IPS-20b (cell line): ENCODE data around the gene MOG.

Source experiments
- H3K27ac ChIP-seq: one replicate; pipeline ENCODE4 v1.5.1; 2013; ENCODE audit warnings: low read length
- H3K27me3 ChIP-seq: 2 replicates; pipeline ENCODE4 v1.6.1; 2013; ENCODE audit warnings: mild to moderate bottlenecking, low read length, inconsistent platforms; ENCODE audit not compliant: insufficient read depth
- H3K36me3 ChIP-seq: 2 replicates; pipeline ENCODE4 v1.6.1; 2013; ENCODE audit warnings: low read depth, mild to moderate bottlenecking, inconsistent platforms, low read length, moderate library complexity; ENCODE audit not compliant: insufficient read depth
- H3K4me1 ChIP-seq: 2 replicates; pipeline ENCODE4 v1.6.1; 2013; ENCODE audit warnings: mild to moderate bottlenecking, control low read depth, inconsistent platforms, low read length, moderate library complexity; ENCODE audit not compliant: insufficient read depth
- H3K4me3 ChIP-seq: 2 replicates; pipeline ENCODE4 v1.5.1; 2013; ENCODE audit warnings: mild to moderate bottlenecking, low read length, inconsistent platforms
- H3K9ac ChIP-seq: 2 replicates; pipeline ENCODE4 v1.6.1; 2013; ENCODE audit warnings: low read depth, mild to moderate bottlenecking, inconsistent platforms, low read length, moderate library complexity
- H3K9me3 ChIP-seq: 2 replicates; pipeline ENCODE4 v1.6.1; 2013; ENCODE audit warnings: mild to moderate bottlenecking, low read depth, low read length, inconsistent platforms; ENCODE audit not compliant: insufficient read depth

MOG gene

GRCh38 chr6:29680904-29681303, 24.0 kb downstream of the MOG start, which contains the start of gene ZFP57:
ZFP57 (minus strand) TSS chr6:29681152; CDS start chr6:29677003, 4,149 bp downstream.
- Histone ChIP-seq H3K4me3 (no peak within 1 kb of the TSS), H3K36me3 (no peaks in the 10 kb centered on the region), H3K9me3 (peaks cover 3% of the 10 kb centered on the region; the same call in 1 of the 2 replicates), H3K27me3 (no peaks in the 10 kb centered on the region), H3K9ac (no peak within 1 kb of the TSS), H3K4me1 (peaks cover 14% of the 10 kb centered on the region), H3K27ac (no peak within 1 kb of the TSS)

DNA sequence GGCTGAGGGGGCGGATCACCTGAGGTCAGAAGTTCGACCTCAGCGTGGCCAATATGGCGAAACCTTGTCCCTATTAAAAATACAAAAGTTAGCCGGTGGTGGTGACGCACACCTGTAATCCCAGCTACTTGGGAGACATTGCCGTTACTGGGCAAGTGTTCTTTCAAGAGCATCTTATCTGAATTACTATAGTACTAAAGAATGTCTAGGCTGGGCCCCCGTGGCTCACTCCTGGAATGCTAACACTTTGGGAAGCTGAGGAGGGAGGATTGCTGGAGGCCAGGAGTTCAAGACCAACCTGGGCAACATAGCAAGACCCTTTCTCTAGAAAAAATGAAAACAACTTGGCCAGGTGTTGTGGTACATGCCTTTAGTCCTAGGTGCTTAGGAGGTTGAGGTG, 24.9 kb downstream of the MOG start:
- Histone ChIP-seq H3K4me3 (no peak overlapping the region), H3K27me3 (no peaks in the 10 kb centered on the region), H3K9me3 (peaks cover 3% of the 10 kb centered on the region; the same call in 1 of the 2 replicates), H3K36me3 (no peaks in the 10 kb centered on the region), H3K27ac (no peak overlapping the region), H3K4me1 (peaks cover 14% of the 10 kb centered on the region), H3K9ac (no peak overlapping the region)

DNA sequence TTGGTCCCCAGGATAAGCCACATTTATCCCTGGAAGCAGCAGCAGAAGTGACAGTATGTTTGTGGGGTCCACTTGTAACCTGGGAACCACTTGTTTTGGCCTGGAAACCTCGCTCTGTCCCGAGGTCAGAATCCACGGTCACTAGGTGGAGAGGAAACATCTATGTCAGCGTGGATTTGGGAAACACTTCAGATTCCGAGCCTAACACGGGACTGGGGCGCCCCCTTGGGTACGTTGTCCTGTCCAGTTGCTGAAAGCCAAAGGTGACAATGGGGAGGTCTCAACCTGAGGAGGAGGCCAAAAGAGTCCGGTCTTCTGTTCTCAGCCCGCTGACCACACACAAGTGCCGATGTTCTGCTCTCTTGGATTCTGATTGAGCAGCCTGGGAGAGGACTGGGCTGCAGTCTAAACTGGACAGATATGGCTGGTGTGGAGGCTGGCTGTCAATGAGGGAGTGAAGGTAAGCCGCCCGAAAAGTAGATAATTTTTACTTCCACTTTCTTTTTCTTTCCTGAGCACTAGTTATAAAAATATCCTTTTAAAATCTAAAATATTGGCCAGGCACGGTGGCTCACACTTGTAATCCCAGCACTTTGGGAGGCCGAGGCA, 28.9 kb downstream of the MOG start:
- no peaks in the 10 kb centered on the region for H3K36me3 ChIP-seq

GRCh38 chr6:29694637-29695036, 37.7 kb downstream of the MOG start:
- Histone ChIP-seq H3K27me3 (no peaks in the 10 kb centered on the region), H3K4me1 (no peaks in the 10 kb centered on the region), H3K9me3 (no peaks in the 10 kb centered on the region), H3K27ac (no peak overlapping the region), H3K4me3 (no peak overlapping the region), H3K9ac (no peak overlapping the region), H3K36me3 (no peaks in the 10 kb centered on the region)

More for the DNA sequence above, 28.9 kb downstream of the MOG start:
- Histone ChIP-seq H3K4me1 (peaks cover 7% of the 10 kb centered on the region), H3K9me3 (peaks cover 3% of the 10 kb centered on the region; the same call in 1 of the 2 replicates), H3K4me3 (no peak overlapping the region), H3K9ac (no peak overlapping the region), H3K27me3 (no peaks in the 10 kb centered on the region), H3K27ac (no peak overlapping the region)

- H3K4me1 ChIP-seq, result no peaks in the 10 kb centered on the region
- H3K4me3 ChIP-seq, result no peak overlapping the region
- H3K27me3 ChIP-seq, result no peaks in the 10 kb centered on the region
- no peaks in the 10 kb centered on the region for H3K36me3 ChIP-seq
- H3K9me3 ChIP-seq, result no peaks in the 10 kb centered on the region
- H3K27ac ChIP-seq, result no peak overlapping the region
- no peak overlapping the region for H3K9ac ChIP-seq
Measured at GRCh38 chr6:29696147-29697125, 39.5 kb downstream of the MOG start.

DNA sequence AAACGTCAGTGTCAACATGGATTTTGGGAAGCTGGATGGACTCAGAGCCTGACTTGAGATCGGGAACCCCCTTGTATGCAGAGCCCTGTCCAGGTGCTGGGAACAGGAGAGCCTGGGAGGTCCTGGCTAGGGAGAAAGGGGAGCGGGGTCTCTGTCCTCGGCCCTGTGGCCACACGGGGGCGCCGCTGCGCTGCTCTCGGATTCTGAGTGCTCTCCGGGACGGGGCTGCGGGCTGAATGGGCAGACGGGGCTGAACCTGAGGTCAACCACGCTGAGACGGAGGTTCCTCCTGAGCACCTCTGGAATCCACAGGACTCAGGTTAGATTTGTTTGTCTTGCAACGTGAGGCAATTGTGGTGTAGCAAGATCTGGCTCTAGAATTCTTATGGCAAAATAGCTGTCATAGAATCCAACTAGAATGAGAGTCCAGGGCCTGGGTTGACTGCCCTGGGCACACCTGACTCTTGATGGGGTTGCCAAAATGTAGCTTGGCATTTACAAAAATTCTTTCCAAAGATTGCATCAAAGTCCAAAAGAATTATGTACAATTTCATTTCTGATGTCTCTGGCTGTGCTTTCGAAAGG, 45.7 kb downstream of the MOG start:
- no peaks in the 10 kb centered on the region for H3K4me1 ChIP-seq
- no peak overlapping the region for H3K27ac ChIP-seq
- no peak overlapping the region for H3K4me3 ChIP-seq
- no peaks in the 10 kb centered on the region for H3K27me3 ChIP-seq
- no peaks in the 10 kb centered on the region for H3K36me3 ChIP-seq
- H3K9me3 ChIP-seq, result no peaks in the 10 kb centered on the region
- H3K9ac ChIP-seq, result no peak overlapping the region

DNA sequence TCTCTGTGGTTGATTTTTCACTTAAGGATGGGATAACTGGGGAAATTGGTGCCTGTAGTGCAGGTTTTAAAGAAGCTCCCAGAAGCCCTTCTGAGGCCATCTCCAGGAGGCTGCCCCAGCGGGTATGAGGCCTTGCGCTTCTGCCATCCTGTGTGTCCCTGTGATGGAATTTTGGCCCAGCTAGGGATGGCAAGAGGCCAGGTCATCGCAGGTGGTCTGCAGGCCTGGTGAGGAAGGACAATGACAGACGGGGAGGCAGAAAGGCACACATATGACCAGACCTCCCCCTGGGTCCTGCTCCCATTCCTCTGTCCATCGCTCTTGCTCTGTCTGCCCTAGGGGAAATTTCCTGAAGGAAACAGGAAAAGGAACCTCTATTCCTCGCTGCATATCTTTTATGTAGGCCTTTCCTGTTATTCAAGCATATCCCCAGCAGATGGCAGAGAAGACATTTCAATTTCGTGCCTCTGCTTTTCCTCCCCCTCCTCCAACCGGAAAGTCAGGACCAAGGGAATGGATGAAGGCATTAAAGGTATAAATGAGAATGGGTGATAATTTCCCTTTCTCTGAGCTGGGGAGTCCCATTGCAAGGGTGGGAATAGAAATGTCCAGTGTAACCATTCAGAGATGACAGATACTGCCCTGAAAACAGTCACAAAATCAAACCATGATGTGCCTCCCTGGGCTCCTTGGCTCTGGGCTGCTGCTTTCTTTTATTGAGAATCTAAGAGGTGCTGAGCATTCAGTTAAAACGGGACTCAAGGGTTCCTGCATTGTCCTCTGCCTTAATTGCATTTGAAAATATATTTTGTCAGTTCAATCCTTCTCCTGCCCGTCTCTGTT, 48.7 kb downstream of the MOG start:
- Histone ChIP-seq H3K9ac (no peak overlapping the region), H3K4me1 (no peaks in the 10 kb centered on the region), H3K36me3 (no peaks in the 10 kb centered on the region), H3K4me3 (no peak overlapping the region), H3K9me3 (no peaks in the 10 kb centered on the region), H3K27me3 (no peaks in the 10 kb centered on the region; the same call in 1 of the 2 replicates), H3K27ac (no peak overlapping the region)

- no peak overlapping the region for H3K27ac ChIP-seq
- H3K9me3 ChIP-seq, result no peaks in the 10 kb centered on the region
- no peak overlapping the region for H3K4me3 ChIP-seq
- H3K36me3 ChIP-seq, result no peaks in the 10 kb centered on the region
- H3K27me3 ChIP-seq, result peaks cover 5% of the 10 kb centered on the region; the same call in 1 of the 2 replicates
- no peak overlapping the region for H3K9ac ChIP-seq
- no peaks in the 10 kb centered on the region for H3K4me1 ChIP-seq
Measured at GRCh38 chr6:29708432-29709179, 51.7 kb downstream of the MOG start.

GRCh38 chr6:29709188-29709587, 52.3 kb downstream of the MOG start:
- no peaks in the 10 kb centered on the region for H3K4me1 ChIP-seq
- H3K9ac ChIP-seq, result no peak overlapping the region
- no peak overlapping the region for H3K4me3 ChIP-seq
- no peaks in the 10 kb centered on the region for H3K36me3 ChIP-seq
- peaks cover 8% of the 10 kb centered on the region; the same call in 1 of the 2 replicates for H3K27me3 ChIP-seq
- no peaks in the 10 kb centered on the region for H3K9me3 ChIP-seq
- no peak overlapping the region for H3K27ac ChIP-seq

GRCh38 chr6:29710281-29710941, 53.5 kb downstream of the MOG start:
- H3K9me3 ChIP-seq, result no peaks in the 10 kb centered on the region
- H3K27me3 ChIP-seq, result peaks cover 8% of the 10 kb centered on the region; the same call in 1 of the 2 replicates
- H3K4me1 ChIP-seq, result no peaks in the 10 kb centered on the region
- H3K36me3 ChIP-seq, result no peaks in the 10 kb centered on the region
- H3K27ac ChIP-seq, result no peak overlapping the region
- no peak overlapping the region for H3K4me3 ChIP-seq
- no peak overlapping the region for H3K9ac ChIP-seq
